Sciatic nerve (tissue), 2 donors: ENCODE results near the gene EIF2B5. TPM values are rescaled to one million over a fixed set of nuclear protein-coding genes. Genes with fewer than 3 reads are reported as not detected.

Experiments
- ATAC-seq: fragments of 200-7000 bp; cut with Tn5 transposase; one replicate; pipeline ENCODE4 v1.9.1; 2020; ENCODE audit warnings: mild to moderate bottlenecking, moderate library complexity
- DNase-seq: peaks from one replicate; pipeline ENCODE4 v3.0.0-alpha.2; 2020; ENCODE audit warnings: low spot score
- intact Hi-C: fragments of 100-400 bp; cut with DNase I; formaldehyde crosslinking; loops from one replicate; pipeline ENCODE4 v1.14.2; 2022
- total RNA-seq: library from RNA; stranded (reverse); fragmentation: NEBNext Ultra II Directional; extraction: Animal tissue kit (Norgen Biotek cat#: 25700); gene quantifications from one replicate; pipeline ENCODE4 v1.2.1, GENCODE V29; 2021
- donor health status: DM: no; HTN: no; CAD: no.
- donor health status: DM: no; HTN: no; CAD: no.

EIF2B5 gene
- total RNA-seq, 1 donor from 2014 or later = 30.6 TPM

DNA sequence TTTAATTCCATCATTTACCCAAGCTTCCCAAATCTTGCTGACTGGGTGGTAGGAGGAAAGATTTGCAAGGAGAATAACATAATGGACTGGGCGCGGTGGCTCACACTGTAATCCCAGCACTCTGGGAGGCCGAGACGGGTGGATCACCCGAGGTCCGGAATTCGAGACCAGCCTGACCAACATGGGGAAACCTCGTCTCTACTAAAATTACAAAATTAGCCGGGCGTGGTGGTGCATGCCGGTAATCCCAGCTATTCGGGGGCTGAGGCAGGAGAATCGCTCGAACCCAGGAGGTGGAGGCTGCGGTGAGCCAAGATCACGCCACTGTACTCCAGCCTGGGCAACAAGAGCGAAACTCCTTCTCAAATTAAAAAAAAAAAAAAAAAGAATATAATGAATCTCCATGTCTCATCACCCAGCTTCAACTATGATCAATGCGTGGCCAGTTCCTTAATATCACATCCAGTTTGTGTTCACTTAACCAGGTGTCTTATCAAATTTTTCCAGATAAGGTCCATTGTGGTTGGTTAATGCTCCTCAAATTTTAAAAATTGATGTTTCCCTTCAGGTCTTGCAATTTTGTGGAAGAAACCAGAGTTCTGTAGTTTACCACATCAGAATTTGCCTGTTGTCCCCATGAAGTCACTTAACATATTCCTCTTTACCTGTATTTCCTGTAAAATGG, 49.5 kb downstream of the EIF2B5 start:
- ATAC-seq = no peak

DNA sequence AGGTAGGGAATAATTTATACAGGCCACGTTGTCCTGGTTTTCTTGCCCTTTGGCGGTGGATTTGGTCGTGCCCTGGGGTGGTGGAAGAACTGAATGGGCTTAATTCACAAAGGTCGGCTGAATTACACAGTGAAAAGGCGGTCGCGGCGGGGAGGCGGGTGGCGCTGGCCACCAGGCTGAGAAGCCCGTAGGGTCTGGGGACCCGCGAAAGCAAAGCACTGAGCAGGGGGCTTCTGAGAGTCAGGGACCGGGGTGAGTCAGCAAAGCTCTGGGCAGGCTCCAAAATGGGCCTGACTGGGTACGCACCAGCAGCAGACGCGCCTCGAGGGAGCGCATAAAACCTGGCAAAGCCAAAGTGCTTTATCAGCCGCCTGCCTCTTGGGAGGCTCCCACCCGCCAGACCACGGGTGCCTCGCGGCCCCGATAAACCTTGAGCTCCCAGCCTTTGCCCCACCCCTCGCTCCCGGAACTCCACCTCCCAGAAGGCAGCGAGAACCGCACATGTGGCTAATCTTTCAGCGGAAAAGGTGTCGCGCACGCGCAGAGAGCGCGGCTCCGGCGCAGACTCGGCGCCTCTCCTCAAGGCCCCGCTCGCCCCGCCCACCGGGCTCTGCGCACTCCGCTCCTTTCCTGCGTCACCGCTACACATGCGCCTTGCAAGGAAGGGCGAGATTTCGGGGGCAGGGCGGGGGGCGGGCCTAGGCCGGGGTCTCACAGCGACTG, 50.5 kb downstream of the EIF2B5 start:
- ATAC-seq (peak; percentile 99), DNase-seq (peak; percentile 100)
- intact Hi-C loops = no loop called here

More for the DNA sequence above, 49.5 kb downstream of the EIF2B5 start:
- intact Hi-C loops = no loop called here
- DNase-seq = no peak

DNA sequence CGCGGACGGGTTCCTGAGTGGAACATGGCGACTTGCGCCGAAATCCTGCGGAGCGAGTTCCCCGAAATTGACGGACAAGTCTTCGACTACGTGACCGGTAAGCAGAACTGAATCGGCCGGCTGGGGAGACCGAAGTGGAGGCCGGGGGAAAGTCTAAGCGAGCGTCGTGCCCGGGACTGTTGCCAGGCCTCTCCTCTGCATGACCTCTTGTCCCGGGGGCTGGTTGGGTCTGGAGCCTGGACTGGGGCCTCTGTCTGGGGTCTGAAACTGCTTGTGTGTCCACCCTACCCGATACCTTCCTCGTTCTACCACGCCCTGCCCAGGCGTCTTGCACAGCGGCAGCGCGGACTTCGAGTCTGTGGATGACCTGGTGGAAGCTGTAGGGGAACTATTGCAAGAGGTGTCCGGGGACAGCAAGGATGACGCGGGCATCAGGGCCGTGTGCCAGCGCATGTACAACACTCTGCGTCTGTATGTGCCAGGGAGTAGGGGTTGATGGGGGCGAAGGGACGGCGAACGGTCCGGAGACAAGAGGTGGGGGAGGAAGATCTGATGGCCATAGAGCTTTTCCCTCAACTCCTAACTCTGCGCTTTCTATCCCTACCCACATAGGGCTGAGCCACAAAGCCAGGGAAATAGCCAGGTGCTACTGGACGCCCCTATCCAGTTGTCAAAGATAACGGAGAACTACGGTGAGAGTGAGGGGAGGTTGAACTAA, 51.2 kb downstream of the EIF2B5 start, which contains the start of gene ABCF3:
ABCF3 (plus strand) TSS at position 16 of the 718 bp plus-strand sequence; CDS start at position 25, 9 bp downstream.
- intact Hi-C loops = no loop called here
- DNase-seq = no peak
- ATAC-seq = peak; percentile 37

GRCh38 chr3:184186902-184187207, 51.7 kb downstream of the EIF2B5 start:
- intact Hi-C loops = no loop called here
- ATAC-seq (no peak), DNase-seq (peak; percentile 56)

- DNase-seq = no peak
- no peak for ATAC-seq
- intact Hi-C loops = no loop called here
Observed at GRCh38 chr3:184188080-184188479, 52.9 kb downstream of the EIF2B5 start.

- intact Hi-C loops = no loop called here
- DNase-seq = no peak
Observed at GRCh38 chr3:184189421-184189820, 54.3 kb downstream of the EIF2B5 start.

DNA sequence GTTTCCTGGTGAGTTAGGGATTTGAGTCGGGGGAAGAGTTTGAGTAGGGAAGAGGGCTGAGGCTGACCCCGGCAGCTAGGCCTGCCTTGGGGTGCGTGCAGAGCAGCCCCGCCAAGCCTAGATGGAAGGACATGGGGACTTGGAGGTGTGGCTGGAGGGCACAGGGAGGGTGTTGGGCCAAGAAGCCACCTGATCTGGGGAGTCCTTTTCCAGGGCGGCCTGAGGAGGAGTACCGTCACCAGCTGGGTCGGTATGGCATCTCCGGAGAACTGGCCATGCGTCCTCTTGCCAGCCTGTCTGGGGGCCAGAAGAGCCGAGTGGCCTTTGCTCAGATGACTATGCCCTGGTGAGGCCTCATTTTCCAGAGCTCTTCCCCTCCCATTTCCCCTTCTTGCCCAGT, 57.7 kb downstream of the EIF2B5 start:
- no peak for ATAC-seq

More at GRCh38 chr3:184189421-184189820, 54.3 kb downstream of the EIF2B5 start:
- ATAC-seq = no peak

GRCh38 chr3:184193991-184194539, 58.9 kb downstream of the EIF2B5 start:
- DNase-seq = no peak
- ATAC-seq = no peak
- intact Hi-C loops = no loop called here

More for the DNA sequence above, 57.7 kb downstream of the EIF2B5 start:
- intact Hi-C loops = no loop called here
- DNase-seq = no peak

Other genes starting within 250 kb of the EIF2B5 start
- gene ABCC5, start 117.5 kb upstream of the EIF2B5 start, total RNA-seq = 55.8 TPM
- gene HTR3D, start 103.6 kb upstream of the EIF2B5 start, total RNA-seq = not detected
- gene HTR3C, start 82.3 kb upstream of the EIF2B5 start, total RNA-seq = not detected
- gene HTR3E, start 38.3 kb upstream of the EIF2B5 start, total RNA-seq = not detected
- 57.8 TPM for gene DVL3, start 20.0 kb downstream of the EIF2B5 start, total RNA-seq
- gene AP2M1, start 39.5 kb downstream of the EIF2B5 start, total RNA-seq = 278 TPM
- gene ABCF3, start 50.8 kb downstream of the EIF2B5 start, total RNA-seq = 67.4 TPM
- 0.53 TPM for gene VWA5B2, start 94.2 kb downstream of the EIF2B5 start, total RNA-seq
- gene ALG3, start 113.6 kb downstream of the EIF2B5 start, total RNA-seq = 16.7 TPM
- 1.3 TPM for gene EEF1AKMT4, start 114.3 kb downstream of the EIF2B5 start, total RNA-seq
- gene CAMK2N2, start 126.2 kb downstream of the EIF2B5 start, total RNA-seq = 0.53 TPM
- gene ECE2, start 140.7 kb downstream of the EIF2B5 start, total RNA-seq = not detected
- 122 TPM for gene PSMD2, start 163.9 kb downstream of the EIF2B5 start, total RNA-seq
- gene EIF4G1, start 179.2 kb downstream of the EIF2B5 start, total RNA-seq = 248 TPM
- 22.6 TPM for gene FAM131A, start 202.2 kb downstream of the EIF2B5 start, total RNA-seq
- gene CLCN2, start 226.2 kb downstream of the EIF2B5 start, total RNA-seq = 24.5 TPM
- 57.8 TPM for gene POLR2H, start 226.4 kb downstream of the EIF2B5 start, total RNA-seq
- 1.2 TPM for gene THPO, start 242.8 kb downstream of the EIF2B5 start, total RNA-seq
- gene CHRD, start 244.7 kb downstream of the EIF2B5 start, total RNA-seq = 27.0 TPM